IMR-90 (cell line): ENCODE data around the gene LRRC75B.
"Not testable (repeated sequence)": the region's sequence is repeated elsewhere in the genome, so short reads cannot be mapped to it uniquely, and the experiment has no call there.

ENCODE experiments used
- BHLHE40 ChIP-seq: fragments of 150-350 bp; IDR thresholded peaks from 2 replicates; pipeline ENCODE4 v1.6.1; 2016; ENCODE audit warnings: mild to moderate bottlenecking, low read depth, low read length
- CHD1 ChIP-seq: IDR thresholded peaks from 2 replicates; pipeline ENCODE4 v1.6.1; 2012; ENCODE audit warnings: low read depth, low read length, improper control_type of control experiment
- CTCF ChIP-seq: conservative IDR thresholded peaks from 2 replicates; pipeline ENCODE4 v1.5.1; 2012; ENCODE audit warnings: mild to moderate bottlenecking, low read depth, low read length, improper control_type of control experiment
- ELK1 ChIP-seq: fragments of 150-350 bp; IDR thresholded peaks from 2 replicates; pipeline ENCODE4 v1.6.1; 2016; ENCODE audit warnings: low read depth, mild to moderate bottlenecking, low read length, moderate library complexity, borderline replicate concordance
- FOS ChIP-seq: fragments of 150-350 bp; IDR thresholded peaks from 2 replicates; pipeline ENCODE4 v1.6.1; 2016; ENCODE audit warnings: low read depth, low read length
- MXI1 ChIP-seq: IDR thresholded peaks from 2 replicates; pipeline ENCODE4 v1.6.1; 2012; ENCODE audit warnings: low read depth, mild to moderate bottlenecking, low read length, moderate library complexity, borderline replicate concordance
- POLR2A ChIP-seq: IDR thresholded peaks from 2 replicates; pipeline ENCODE4 v1.6.1; 2012; ENCODE audit warnings: mild to moderate bottlenecking, low read depth, low read length
- RCOR1 ChIP-seq: IDR thresholded peaks from 2 replicates; pipeline ENCODE4 v1.6.1; 2012; ENCODE audit warnings: mild to moderate bottlenecking, low read length, improper control_type of control experiment; ENCODE audit not compliant: insufficient replicate concordance
- SMC3 ChIP-seq: fragments of 150-350 bp; IDR thresholded peaks from 2 replicates; pipeline ENCODE4 v1.6.1; 2016; ENCODE audit warnings: low read depth, mild to moderate bottlenecking, antibody characterized with exemption, low read length, moderate library complexity

DNA sequence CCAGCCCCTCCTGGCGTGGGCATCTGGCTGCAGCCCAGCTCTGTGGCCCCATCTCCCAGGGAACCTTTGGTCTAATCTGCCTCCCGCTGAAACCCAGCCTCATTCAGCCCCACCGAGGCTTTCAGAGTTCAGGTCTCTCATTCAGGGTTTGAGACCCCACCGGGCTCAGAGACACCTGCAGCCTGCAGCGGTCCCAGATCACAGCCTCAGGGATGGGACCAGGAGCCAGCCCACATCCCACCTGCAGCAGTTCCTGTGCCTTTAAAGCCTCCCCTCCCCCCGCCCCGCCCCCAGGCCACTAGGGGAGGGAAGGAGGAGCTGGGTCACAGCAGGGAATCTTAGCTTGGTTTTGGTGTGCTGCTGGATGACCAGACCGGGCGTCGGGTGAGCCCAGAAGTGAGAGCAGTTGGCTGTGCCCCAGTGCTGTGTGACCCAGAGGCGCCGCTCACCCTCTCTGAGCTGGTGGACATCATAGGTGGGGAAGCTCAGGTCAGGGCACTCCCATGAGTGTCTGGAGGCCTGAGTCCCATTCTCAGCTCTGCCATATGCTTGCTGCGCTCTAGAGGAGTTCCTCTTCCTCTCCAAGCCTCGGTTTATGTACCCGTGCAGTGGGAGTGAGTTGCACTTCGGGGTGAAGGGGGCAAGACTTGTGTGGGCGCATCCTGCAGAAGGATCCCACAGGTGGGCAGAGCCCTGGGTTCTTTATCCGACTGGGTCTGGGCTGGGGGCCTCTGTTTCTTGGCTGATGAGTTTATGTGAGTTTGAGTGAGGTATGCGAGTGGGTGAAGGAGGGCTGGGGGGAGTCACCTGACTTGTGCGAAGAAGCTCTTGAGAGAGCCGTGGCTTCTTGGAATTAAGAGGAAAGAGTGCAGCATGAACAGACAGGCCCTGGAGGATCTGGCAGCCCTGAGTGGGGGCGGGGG lies 10.2 kb upstream of the LRRC75B start, which contains the start of gene GGT1:
- TF ChIP-seq MXI1, FOS, CTCF, RCOR1, POLR2A, SMC3, ELK1, BHLHE40, CHD1: not testable (repeated sequence)
